ENCODE measurements around the gene ANKRD55.
"Not testable (repeated sequence)": the region's sequence is repeated elsewhere in the genome, so short reads cannot be mapped to it uniquely, and the experiment has no call there.

ANKRD55 gene

DNA sequence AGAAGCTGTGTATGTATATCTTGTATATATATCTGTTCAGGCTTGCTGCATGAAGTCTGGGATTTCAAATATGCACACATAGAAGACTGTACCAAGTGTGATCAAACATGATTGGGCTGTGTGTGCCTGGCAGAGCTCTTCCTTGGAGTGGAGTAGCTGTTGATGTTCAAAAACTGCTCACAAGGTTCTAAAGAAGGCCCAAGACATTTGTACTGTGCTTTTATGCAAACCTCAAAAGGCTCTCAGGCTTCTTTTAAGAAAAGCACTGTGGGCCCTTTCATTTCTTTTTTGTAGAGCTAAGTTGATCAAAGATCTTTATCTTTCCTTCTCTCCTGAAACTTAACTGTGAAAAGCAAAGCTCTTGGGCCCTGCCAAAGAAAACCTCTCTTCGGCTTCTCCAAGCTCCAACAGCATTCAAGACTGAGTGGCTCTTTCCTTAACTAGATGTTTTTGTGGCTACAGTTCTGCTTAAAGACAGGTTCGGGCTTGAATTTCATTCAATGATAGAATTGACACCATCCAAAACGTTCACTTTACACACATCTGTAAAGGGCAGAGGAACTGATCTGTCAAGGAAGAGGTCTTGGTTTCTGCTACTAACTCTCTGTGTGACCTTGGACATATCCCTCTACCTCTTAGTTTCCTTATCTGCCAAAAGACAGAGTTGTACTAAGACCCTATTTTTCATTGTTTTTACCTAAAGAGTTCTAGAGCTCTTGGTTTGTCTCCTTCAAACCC is 132.5 kb downstream of the ANKRD55 start:
- no peak for DNase-seq

DNA sequence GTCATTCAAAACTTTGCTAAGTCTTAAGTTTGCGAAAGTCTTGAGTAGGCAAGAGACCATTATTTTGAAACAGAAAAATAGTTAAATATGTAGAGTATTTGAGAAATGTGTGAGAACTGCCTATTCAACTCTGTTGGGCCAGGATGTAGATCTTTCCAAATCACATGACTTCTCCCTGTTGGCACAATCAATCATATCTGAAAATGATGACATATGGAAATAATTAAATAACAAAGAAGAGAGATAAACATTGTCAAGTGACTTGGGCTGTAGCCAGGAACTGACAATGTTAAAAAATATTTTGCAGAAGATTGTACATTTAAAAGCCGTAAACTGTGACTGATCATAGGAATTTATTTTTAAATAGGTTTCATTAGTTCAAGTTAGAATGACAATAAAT is 133.8 kb downstream of the ANKRD55 start:
- peak; percentile 53 for DNase-seq

DNA sequence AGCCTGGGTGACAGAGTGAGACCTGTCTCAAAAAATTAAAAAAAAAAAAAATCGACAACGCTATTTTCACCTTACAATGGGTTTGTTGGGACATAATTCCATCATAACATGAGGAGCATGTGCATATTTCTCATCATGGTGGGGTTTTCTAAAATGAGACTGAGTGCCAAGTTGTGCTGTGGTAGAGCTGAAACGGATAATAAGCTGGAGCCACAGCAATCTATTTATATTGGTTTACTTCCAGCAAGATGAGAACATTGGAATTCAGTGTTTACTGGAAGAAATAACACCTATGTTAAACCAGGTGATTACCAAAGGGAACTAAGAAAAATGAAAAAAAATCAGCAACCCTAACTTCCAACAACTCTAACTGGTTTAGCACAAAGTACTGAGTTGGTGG is 136.1 kb downstream of the ANKRD55 start:
- no peak for DNase-seq

DNA sequence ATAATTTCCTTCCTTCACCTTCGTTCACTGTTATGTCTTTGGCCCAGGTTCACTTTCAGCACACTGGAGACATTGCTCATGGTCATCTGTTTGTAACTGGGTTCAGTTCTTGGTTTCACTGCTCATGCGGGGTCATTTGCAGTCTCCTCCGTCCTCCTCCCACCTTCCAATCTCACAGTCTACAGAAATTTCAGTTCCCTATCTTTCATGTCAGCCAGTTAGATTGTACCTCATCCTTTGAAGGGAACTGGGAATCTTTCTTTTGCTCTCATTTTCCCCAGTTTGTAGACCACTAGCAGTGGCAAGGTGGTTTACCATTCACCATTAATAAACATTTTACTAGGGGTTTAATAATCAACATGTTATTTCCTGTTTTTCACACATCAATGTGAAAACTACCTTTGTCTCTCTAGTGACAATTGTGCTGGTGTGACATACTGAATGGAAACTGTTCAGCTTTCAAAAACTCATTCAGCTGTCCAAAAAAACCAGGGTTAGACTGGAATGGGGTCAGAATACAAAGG is 137.5 kb downstream of the ANKRD55 start:
- DNase-seq: no peak

DNA sequence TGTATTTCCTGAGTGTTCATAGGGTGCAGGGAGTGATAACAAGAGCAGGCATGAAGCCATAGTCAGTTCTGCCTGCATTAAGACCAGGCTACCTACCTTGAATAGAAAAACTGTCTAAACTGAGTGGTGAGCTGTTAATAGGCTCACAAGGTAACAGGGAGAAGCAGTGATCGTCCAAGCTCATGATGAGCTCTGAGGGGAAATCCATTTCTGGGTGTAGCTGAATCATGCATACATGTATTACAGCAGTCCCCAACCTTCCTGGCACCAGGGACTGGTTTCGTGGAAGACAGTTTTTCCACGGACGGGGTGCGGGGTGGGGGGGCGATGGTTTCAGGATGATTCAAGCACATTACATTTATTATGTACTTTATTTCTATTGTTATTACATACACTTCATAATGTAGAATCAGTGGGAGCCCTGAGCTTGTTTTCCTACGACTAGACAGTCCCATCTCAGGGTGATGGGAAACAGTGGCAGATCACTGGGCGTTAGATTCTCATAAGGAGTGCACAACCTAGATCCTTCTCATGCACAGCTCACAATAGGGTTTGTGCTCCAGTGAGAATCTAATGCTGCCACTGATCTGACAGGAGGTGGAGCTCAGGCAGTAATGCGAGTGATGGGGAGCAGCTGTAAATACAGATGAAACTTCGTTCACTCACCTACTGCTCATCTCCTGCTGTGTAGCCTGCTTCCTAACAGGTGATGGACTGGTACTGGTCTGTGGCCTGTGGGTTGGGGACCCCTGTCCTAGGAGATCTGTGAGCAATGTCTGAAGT is 138.4 kb downstream of the ANKRD55 start:
- no peak for DNase-seq

DNA sequence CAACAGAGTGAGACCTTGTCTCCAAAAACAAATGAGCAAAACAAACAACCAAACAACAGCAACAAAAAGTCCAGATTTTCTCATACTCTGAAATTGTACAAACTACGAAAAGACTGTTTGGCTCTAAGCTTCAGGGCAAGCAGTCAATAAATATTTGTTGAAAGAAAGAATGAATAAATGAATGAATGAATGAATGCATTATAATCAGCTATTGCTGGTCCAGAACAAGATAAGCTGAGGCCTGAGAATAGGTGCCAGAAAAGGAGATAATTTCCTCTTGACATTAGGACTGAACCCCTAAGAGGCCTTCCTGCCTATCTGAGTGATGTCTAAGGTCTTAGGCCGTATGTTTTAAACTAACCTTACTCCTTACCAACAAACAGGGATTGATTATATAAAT is 139.2 kb downstream of the ANKRD55 start:
- DNase-seq: no peak

DNA sequence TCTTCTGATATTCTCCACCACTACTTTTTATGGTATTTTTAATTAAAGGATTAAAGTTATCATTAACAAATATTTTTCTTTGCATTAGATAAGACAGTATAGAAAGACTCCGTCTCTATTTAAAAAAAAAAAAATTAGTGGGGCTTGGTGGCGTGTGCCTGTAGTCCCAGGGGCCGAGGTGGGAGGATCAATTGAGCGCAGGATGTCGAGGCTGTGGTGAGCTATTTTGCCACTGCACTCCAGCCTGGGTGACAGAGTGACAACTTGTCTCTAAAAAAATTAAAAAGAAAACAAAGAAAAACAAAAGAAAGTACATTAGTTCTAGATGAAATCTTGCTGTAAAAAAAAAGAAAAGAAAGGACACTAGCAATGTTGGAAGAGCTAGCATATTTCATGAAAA is 141.0 kb downstream of the ANKRD55 start:
- no peak for DNase-seq

DNA sequence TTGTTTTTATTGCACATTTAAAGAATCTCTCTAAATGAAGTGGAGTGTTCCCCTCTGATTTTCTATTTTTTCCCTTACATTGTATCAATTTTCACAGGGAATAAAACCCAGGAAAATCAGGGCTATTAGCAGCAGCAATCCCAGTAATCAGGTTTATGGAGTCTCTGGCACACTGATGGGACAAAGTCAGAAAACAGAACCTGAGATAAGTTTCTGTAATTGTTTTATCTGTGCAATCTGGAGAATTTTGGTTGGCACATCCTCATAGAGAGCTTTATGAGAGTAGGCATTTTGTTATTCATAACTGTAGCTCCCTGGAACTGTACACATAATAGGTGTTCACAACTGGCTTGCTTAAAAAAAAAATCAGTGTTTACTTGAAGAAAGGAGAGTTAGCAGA is 141.5 kb downstream of the ANKRD55 start:
- no peak for DNase-seq

DNA sequence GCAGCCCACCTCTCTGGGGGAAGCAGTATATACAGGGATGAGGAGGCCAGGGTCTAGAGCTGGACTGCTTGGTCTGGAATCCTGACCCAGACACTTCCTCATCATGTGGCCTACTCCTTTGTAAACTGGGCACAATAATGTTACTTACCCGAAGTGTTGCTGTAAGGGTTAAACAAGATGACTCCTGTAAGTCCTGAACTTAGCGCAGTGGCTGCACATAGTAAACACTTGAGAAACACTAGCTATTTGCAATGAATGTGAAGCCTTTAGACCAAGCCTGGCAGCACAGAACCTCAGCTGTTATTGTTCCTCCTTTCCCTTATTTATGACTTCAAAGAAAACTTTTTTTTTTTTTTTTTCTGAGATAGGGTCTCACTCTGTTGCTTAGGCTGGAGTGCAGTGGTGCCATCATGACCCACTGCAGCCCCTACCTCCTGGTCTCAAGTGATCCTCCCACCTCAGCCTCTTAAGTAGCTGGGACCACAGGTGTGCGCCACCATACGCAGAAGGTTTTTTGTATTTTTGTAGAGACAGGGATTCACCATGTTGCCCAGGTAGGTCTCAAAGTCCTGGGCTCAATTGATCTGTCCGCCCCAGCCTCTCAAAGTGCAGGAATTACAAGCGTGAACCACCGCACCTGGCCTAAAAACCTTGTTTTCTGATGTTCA is 142.2 kb downstream of the ANKRD55 start:
- no peak for DNase-seq

DNA sequence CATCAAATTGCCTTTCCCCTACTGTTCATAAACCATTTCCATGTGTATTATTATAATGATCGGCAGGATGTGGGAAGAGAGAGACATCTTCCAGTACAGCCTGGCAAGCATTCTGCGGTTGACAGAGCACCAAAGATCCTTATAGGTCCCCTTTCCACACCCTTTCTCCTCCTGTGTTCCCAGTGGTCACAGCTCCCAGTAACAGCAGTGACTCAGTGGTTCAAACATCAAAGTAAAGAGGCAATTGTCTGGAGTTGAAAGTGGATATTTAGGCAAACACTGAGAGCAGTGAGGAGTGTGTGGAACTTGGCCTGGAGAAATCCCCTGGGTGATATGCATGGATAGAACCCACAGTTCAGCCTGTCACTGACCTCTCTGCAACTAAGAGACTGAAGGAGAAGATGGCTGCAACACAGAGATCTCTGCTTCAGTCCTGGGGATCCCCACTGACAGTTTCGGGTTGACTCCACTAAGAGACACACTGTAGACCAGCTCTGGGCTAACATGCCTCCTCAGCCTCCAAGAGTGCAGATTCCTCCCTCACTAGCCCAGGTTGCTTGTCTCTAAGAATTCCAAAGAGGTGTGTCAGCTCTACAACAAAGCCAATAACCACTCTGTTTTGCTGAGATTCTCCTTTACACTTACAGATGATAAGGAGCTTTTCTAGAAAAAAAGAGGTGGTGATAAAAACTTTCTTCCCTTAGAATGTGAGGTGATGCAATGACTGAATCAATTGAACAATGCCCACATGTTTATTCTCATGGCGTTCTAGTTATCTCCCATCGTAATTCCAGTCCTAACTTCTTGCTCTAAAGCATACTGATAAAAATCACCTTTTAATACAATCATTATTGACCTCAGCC is 143.9 kb downstream of the ANKRD55 start:
- DNase-seq: peak; percentile 98

DNA sequence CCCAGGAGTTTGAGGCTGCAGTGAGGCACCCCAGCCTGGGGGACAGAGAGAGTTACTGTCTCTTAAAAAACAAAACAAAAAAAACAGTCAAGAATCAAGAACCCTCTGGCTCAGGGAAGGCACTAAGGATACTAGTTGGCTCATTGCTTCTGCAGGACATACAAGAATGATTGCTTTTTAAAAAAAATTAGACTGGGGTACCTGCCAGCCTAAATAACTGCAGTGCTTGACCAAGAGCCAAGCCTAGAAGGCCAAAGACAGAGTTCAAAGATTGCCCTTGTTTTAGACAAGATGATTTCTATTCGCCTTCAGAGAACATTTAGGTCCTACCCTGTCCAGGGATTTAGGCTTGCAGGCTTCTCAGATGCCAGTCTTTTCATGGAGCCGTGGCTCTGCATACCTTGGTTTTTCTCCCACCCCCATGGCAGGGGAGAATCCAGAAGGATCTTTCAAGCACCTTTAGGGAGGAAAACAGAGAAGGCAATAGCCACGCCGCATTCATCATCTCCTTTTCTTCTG is 144.6 kb downstream of the ANKRD55 start:
- DNase-seq: no peak

DNA sequence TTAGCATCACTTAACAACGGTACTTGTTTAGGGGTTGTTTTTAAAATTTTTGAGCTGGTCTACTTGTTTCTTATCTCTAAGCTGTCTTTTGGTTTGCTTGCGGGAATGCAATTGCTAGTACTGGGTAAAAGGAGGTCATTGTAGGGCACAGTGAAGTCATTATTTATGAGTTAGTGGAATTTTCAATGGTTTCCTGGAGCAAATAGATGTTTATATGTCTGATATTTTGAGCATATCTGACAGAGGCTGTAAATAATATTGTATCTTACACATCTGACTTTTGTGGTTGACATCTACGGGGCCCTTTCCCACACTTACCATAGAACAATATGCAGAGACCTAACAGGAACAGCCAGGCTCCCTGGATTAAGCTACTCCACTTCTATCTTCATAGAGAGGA is 147.9 kb downstream of the ANKRD55 start:
- peak; percentile 49 for DNase-seq

DNA sequence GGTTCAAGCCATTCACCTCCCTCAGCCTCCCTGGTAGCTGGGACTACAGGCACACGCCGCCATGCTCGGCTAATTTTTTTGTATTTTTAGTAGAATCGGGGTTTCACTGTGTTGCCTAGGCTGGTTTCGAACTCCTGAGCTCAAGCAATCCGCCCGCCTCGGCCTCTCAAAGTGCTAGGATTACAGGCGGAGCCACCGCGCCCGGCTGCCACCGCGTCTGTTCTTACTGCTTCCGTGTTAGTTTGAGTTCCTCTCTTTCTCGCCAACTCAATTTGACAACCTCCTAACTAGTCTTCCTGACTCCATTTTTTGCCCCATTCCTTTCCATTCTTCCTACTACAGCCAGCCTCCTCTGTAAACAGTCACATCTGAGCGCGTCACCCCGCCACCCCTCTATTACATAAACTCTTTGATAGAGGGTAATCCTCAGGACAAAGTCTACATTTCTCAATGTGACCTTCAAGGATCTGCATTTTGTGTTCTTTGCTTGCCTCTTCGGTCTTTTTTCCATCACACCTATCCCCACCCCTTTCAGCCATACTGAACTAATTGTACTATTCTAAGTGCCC is 149.8 kb downstream of the ANKRD55 start:
- DNase-seq: no peak

DNA sequence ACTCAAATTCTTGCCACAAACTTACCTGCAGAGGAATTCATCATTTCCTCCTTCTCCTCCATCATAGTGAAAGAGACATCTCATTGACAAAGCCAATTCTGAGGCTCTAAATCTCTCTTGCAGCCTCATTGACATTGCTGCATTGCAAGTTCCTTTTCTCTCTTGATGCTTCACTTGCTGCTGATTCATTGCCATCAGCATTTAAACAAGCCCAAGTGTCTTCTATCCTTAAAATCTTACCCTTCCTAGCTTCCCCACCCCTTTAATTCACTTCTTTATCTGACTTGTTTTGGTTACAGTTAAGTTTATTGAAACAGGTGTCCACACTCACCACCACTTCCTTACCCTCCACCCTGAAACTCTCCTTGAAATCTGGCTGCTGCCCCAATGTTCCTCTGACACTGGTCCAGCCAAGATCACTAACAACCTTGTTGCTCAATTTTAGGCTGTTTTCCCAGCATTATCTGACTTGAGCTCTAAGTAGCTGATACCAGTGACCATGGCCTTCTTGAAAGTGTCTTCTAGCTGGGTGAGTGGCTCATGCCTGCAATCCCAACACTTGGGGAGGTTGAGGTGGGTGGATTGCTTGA is 152.0 kb downstream of the ANKRD55 start:
- DNase-seq: not testable (repeated sequence)

DNA sequence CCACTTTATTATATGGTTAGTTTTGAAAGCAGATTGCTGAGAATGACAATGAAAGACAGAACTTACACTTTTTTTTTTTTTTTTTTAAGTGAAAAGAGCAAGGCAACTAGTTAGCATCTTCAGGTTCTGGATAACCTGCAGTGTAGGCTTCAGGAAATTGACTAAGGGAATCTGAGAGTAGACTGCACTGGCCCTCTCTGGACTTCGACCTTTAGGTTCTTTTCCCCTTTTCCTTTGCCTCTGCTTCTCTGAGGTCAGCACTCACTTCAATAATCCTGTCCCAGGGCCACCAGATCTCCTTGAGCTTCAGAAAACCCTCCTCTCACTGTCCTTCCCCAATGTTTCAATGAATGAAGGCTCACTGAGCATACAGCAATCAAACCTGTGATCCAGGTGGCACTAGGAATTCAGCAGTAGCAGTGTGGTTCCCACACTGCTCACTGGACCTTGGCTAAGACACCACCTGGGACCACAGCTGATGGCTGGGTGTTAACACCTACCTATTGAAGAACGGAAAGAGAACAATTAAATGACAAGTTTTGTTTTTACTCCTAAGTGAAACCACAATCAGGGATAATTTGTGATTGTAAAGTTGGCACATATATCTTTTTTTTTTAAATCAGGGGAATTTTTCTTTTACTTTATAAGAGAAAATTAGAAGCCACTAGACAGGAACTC is 152.6 kb downstream of the ANKRD55 start:
- no peak for DNase-seq

DNA sequence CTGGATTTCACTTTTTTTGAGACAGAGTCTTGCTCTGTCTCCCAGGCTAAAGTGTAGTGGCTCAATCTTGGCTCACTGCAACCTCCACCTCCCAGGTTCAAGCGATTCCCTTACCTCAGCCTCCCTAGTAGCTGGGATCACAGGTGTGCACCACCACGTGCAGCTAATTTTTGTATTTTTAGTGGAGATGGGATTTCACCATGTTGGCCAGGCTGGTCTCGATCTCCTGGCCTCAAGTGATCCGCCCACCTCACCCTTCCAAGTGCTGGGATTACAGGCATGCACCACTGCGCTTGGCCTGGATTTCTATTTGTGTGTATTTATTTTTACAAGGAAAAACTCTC is 154.0 kb downstream of the ANKRD55 start:
- not testable (repeated sequence) for DNase-seq

DNA sequence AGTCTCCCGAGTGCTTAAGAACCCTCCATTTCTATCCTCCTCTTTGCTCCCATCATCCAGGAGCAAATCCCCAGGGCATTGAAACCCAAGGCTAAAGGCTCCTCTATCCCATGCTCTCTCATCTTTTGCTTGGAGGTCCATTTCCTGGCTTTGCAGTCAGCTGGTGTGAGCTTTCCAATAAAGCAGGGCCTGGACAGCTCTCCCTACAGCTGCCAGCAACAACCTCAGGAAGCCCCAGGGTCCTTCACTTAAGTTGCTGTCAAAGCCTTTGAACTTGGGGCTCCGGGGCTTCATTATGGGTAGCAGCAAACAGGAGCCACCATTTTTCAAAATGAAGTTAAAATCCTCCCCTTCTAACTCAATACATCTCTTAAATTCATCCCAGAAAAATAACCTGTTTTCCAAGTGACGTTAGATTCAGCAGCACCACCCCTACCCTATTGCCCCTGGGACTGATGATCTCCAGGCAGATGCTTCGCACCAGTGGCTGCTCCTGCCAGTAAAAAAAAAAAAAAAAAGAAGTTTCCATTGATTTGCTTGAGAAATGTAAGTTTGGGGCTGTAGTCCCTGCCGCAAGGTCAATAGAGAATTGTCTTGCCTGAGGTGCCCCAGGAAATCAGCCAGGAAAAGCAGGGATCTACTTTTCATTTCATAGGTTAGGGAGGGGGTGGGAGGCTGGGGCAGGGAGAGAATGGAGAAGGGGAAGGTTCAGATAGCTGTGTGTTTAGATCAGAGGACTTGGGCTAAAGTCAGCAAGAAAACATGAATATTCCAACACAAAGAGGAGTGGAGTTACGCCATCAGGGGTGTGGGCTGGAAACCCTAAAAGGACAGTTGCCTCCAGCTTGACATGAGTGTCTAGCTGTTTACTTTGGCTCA is 154.6 kb downstream of the ANKRD55 start:
- peak; percentile 22 for DNase-seq

DNA sequence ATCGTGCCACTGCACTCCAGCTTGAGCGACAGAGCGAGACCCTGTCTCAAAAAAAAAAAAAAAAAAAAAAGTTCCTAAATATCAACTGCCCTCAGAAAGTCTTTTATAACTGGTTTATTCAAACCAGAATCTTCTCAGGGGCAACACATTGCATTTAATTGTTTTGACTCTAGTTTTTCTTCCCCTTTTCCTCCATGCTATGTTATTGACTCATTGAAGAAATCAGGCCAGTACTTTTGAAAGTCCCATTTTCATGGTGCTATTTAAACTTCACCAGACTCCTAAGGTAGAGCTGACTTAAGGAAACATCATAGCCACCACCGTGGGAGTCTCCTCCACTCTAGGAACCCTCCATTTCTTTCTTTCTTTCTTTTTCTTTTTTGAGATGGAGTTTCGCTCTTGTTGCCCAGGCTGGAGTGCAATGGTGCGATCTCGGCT is 155.3 kb downstream of the ANKRD55 start:
- no peak for DNase-seq

DNA sequence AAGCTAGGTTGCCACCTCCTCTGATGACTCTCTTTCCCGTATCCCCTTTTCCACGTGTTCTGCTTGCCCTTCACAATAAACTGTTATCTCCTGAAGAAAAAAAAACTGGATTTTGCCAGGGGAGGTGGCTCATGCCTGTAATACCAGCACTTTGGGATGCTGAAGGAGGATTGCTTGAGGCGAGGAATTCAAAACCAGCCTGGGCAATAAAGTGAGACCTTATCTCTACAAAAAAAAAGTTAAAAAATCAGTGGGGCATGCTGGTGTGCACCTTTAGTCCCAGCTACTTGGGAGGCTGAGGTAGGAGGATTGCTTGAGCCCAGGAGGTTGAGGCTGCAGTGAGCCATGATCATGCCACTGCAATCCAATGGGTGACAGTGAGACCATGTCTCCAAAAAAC is 156.6 kb downstream of the ANKRD55 start:
- no peak for DNase-seq

DNA sequence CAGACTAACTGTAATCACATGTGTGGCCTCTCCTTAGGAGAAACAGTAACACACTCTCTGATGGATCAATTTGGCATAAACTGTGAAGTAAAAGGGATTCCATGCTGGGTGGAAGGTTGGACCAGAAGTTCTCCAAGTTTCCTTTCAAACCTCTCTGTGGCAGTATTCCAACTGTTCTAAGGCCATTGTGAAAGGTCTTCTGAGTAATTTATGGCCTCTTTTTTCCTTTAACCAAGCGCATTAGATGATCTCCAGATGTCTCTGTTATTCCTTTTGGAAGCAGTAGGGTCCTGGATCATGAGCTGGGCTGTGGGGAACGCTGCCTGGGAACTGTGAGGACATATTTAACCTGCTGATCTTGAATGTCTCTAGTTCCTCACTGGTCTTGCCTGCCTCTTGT is 157.8 kb downstream of the ANKRD55 start:
- DNase-seq: no peak

Measured in NCI-H226 (cell line).